ENCODE measurements around the gene WWP2.

DNA sequence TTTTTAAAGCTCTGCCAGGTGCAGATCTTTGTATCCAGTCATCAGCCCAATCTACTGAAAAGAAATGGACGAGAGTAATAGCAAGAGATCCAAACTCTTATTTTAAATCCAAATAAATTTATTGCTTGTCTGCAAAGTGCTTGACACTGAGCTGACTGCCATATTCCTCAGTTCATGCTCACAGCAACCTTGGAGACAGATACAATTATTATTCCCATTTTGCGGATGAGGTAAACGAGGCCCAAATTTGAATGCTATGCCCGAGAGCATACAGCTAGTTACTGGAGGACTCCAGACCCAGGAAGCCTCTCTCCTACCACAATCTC lies 8.0 kb upstream of the WWP2 start:
- no peak for TF ChIP-seq POLR2A (IDR thresholded peaks at IDR 0.05)
- TF ChIP-seq CTCF (IDR thresholded peaks at IDR 0.05) = no peak
